Trophoblast cell (in vitro differentiated cells and primary cell): ENCODE results near the gene KNG1.
"Not testable (repeated sequence)": the region's sequence is repeated elsewhere in the genome, so short reads cannot be mapped to it uniquely, and the experiment has no call there.

Source experiments
- DNase-seq, 2 donors: peaks; one replicate each; pipeline ENCODE4 v3.0.0-alpha.2; 2016
- H2AFZ ChIP-seq: 2 replicates; pipeline ENCODE4 v1.6.1; 2013; ENCODE audit warnings: low read length, moderate library complexity, mild to moderate bottlenecking; ENCODE audit not compliant: insufficient read depth, poor library complexity
- H2AK5ac ChIP-seq: 2 replicates; pipeline ENCODE4 v1.6.1; 2013; ENCODE audit warnings: mild to moderate bottlenecking, low read length
- H2BK120ac ChIP-seq: 2 replicates; pipeline ENCODE4 v1.6.1; 2013; ENCODE audit warnings: low read length, mild to moderate bottlenecking, moderate library complexity; ENCODE audit not compliant: insufficient read depth, poor library complexity
- H2BK12ac ChIP-seq: 2 replicates; pipeline ENCODE4 v1.6.1; 2013; ENCODE audit warnings: mild to moderate bottlenecking, low read length, moderate library complexity
- H2BK5ac ChIP-seq: 2 replicates; pipeline ENCODE4 v1.6.1; 2013; ENCODE audit warnings: low read length, low read depth, moderate library complexity, mild to moderate bottlenecking; ENCODE audit not compliant: poor library complexity
- H3K14ac ChIP-seq: 2 replicates; pipeline ENCODE4 v1.6.1; 2013; ENCODE audit warnings: mild to moderate bottlenecking, low read length
- H3K18ac ChIP-seq: 2 replicates; pipeline ENCODE4 v1.6.1; 2013; ENCODE audit warnings: mild to moderate bottlenecking, low read length
- H3K23ac ChIP-seq: 2 replicates; pipeline ENCODE4 v1.6.1; 2013; ENCODE audit warnings: low read length
- H3K27ac ChIP-seq: 2 replicates; pipeline ENCODE4 v1.5.1; 2013; ENCODE audit warnings: low read depth, mild to moderate bottlenecking, inconsistent platforms, low read length, moderate library complexity
- H3K27me3 ChIP-seq: 2 replicates; pipeline ENCODE4 v1.6.1; 2013; ENCODE audit warnings: inconsistent platforms, mild to moderate bottlenecking, low read length, moderate library complexity; ENCODE audit not compliant: insufficient read depth
- H3K36me3 ChIP-seq, 2 experiments: 1 replicate in 1 of 2; 2 replicates in 1 of 2; pipeline ENCODE4 v1.6.1; 2013; ENCODE audit warnings: low read length in 2 of 2, mild to moderate bottlenecking in 2 of 2, moderate library complexity in 1 of 2; ENCODE audit not compliant: insufficient read depth in 2 of 2, control insufficient read depth in 1 of 2
- H3K4ac ChIP-seq: 2 replicates; pipeline ENCODE4 v1.6.1; 2013; ENCODE audit warnings: low read depth, mild to moderate bottlenecking, low read length, moderate library complexity
- H3K4me1 ChIP-seq, 2 experiments: 1 replicate in 1 of 2; 2 replicates in 1 of 2; pipeline ENCODE4 v1.6.1; 2013; ENCODE audit warnings: low read length in 2 of 2, mild to moderate bottlenecking in 2 of 2, moderate library complexity in 1 of 2; ENCODE audit not compliant: insufficient read depth in 2 of 2, control insufficient read depth in 1 of 2
- H3K4me2 ChIP-seq: 2 replicates; pipeline ENCODE4 v1.6.1; 2013; ENCODE audit warnings: inconsistent platforms, mild to moderate bottlenecking, low read length, moderate library complexity
- H3K4me3 ChIP-seq: 2 replicates; pipeline ENCODE4 v1.5.1; 2013; ENCODE audit warnings: mild to moderate bottlenecking, low read depth, low read length, inconsistent platforms
- H3K79me1 ChIP-seq: one replicate; pipeline ENCODE4 v1.6.1; 2013; ENCODE audit warnings: low read length
- H3K79me2 ChIP-seq: 2 replicates; pipeline ENCODE4 v1.6.1; 2013; ENCODE audit warnings: low read length, mild to moderate bottlenecking; ENCODE audit not compliant: control insufficient read depth, insufficient read depth, poor library complexity
- H3K9ac ChIP-seq: 2 replicates; pipeline ENCODE4 v1.6.1; 2013; ENCODE audit warnings: mild to moderate bottlenecking, low read length
- H3K9me3 ChIP-seq: 2 replicates; pipeline ENCODE4 v1.6.1; 2013; ENCODE audit warnings: low read depth, mild to moderate bottlenecking, control low read depth, inconsistent platforms, low read length; ENCODE audit not compliant: insufficient read depth
- H4K12ac ChIP-seq: 2 replicates; pipeline ENCODE4 v1.6.1; 2013; ENCODE audit warnings: low read depth, mild to moderate bottlenecking, low read length, moderate library complexity
- H4K8ac ChIP-seq: 2 replicates; pipeline ENCODE4 v1.6.1; 2013; ENCODE audit warnings: low read depth, mild to moderate bottlenecking, low read length, moderate library complexity
- H4K91ac ChIP-seq: one replicate; pipeline ENCODE4 v1.6.1; 2013; ENCODE audit warnings: low read depth, mild to moderate bottlenecking, low read length, moderate library complexity
- WGBS: extraction: QIAGEN DNeasy Blood & Tissue Kit; methylation state at CpG from one replicate; pipeline ENCODE4 v1.1.7; 2013; ENCODE audit warnings: missing lambda C conversion rate; ENCODE audit not compliant: insufficient read length, insufficient coverage; ENCODE audit errors: extremely low coverage; 5-methylcytosine and 5-hydroxymethylcytosine counted together

Gene KNG1

GRCh38 chr3:186697510-186697909 lies 19.6 kb upstream of the KNG1 start:
- no peaks in the 10 kb centered on the region for H3K4me1 ChIP-seq
- H2BK120ac ChIP-seq = no peak overlapping the region
- H3K9me3 ChIP-seq = no peaks in the 10 kb centered on the region
- no peak for DNase-seq
- H4K8ac ChIP-seq = no peak overlapping the region
- H3K4ac ChIP-seq = no peak overlapping the region
- H3K23ac ChIP-seq = no peak overlapping the region
- H3K79me1 ChIP-seq = no peaks in the 10 kb centered on the region
- H3K9ac ChIP-seq = no peak overlapping the region
- no peaks in the 10 kb centered on the region for H3K79me2 ChIP-seq
- WGBS = no CpG with 5 or more reads among the region's 4 CpGs
- no peak overlapping the region for H3K14ac ChIP-seq
- H4K12ac ChIP-seq = no peak overlapping the region
- H3K4me2 ChIP-seq = no peak overlapping the region
- no peak overlapping the region for H2BK12ac ChIP-seq
- no peaks in the 10 kb centered on the region for H3K36me3 ChIP-seq
- no peak overlapping the region for H2BK5ac ChIP-seq
- H3K18ac ChIP-seq = no peak overlapping the region
- H4K91ac ChIP-seq = no peak overlapping the region
- no peak overlapping the region for H3K4me3 ChIP-seq
- no peaks in the 10 kb centered on the region for H3K27me3 ChIP-seq
- no peak overlapping the region for H3K27ac ChIP-seq
- no peak overlapping the region for H2AFZ ChIP-seq
- H2AK5ac ChIP-seq = no peak overlapping the region

- Histone ChIP-seq H4K8ac (no peak overlapping the region), H3K4me1 (no peaks in the 10 kb centered on the region), H4K91ac (no peak overlapping the region), H2BK5ac (no peak overlapping the region), H3K23ac (no peak overlapping the region), H3K79me2 (no peaks in the 10 kb centered on the region), H3K27ac (no peak overlapping the region), H3K18ac (no peak overlapping the region), H3K14ac (no peak overlapping the region), H3K36me3 (no peaks in the 10 kb centered on the region), H2AK5ac (no peak overlapping the region), H4K12ac (no peak overlapping the region), H2AFZ (no peak overlapping the region), H2BK120ac (no peak overlapping the region), H3K4me2 (no peak overlapping the region), H3K79me1 (no peaks in the 10 kb centered on the region), H3K27me3 (no peaks in the 10 kb centered on the region), H3K4me3 (no peak overlapping the region), H2BK12ac (no peak overlapping the region), H3K4ac (no peak overlapping the region), H3K9me3 (no peaks in the 10 kb centered on the region), H3K9ac (no peak overlapping the region)
- DNase-seq = no peak
- no CpG with 5 or more reads among the region's 3 CpGs for WGBS
Observed at GRCh38 chr3:186700267-186700666, 16.9 kb upstream of the KNG1 start.

- H4K91ac ChIP-seq, H3K23ac ChIP-seq, H4K8ac ChIP-seq, H3K18ac ChIP-seq, H2BK12ac ChIP-seq, H3K9me3 ChIP-seq, H2BK5ac ChIP-seq, H3K27ac ChIP-seq, H3K4me2 ChIP-seq, H3K9ac ChIP-seq, H3K36me3 ChIP-seq, H3K4ac ChIP-seq, H2AK5ac ChIP-seq, H3K27me3 ChIP-seq, H4K12ac ChIP-seq, H3K4me3 ChIP-seq, H2AFZ ChIP-seq, H3K4me1 ChIP-seq, H3K79me2 ChIP-seq, DNase-seq, H3K79me1 ChIP-seq, H3K14ac ChIP-seq, H2BK120ac ChIP-seq: not testable (repeated sequence)
Observed at GRCh38 chr3:186702451-186702850, 14.7 kb upstream of the KNG1 start.

GRCh38 chr3:186705882-186706780 lies 11.0 kb upstream of the KNG1 start:
- no peak overlapping the region for H3K4me3 ChIP-seq
- H3K4ac ChIP-seq = no peak overlapping the region
- H4K91ac ChIP-seq = no peak overlapping the region
- no peaks in the 10 kb centered on the region for H3K36me3 ChIP-seq
- no peak overlapping the region for H3K9ac ChIP-seq
- H2AK5ac ChIP-seq = no peak overlapping the region
- no CpG with 5 or more reads among the region's 6 CpGs for WGBS
- no peak overlapping the region for H2BK12ac ChIP-seq
- H2BK5ac ChIP-seq = no peak overlapping the region
- no peak overlapping the region for H4K12ac ChIP-seq
- no peak overlapping the region for H3K23ac ChIP-seq
- no peak overlapping the region for H2BK120ac ChIP-seq
- H4K8ac ChIP-seq = no peak overlapping the region
- no peak overlapping the region for H3K27ac ChIP-seq
- no peak overlapping the region for H3K18ac ChIP-seq
- no peak overlapping the region for H3K4me2 ChIP-seq
- no peaks in the 10 kb centered on the region for H3K9me3 ChIP-seq
- no peaks in the 10 kb centered on the region for H3K4me1 ChIP-seq
- no peak overlapping the region for H2AFZ ChIP-seq
- no peaks in the 10 kb centered on the region for H3K79me1 ChIP-seq
- H3K27me3 ChIP-seq = no peaks in the 10 kb centered on the region
- DNase-seq = no peak
- no peaks in the 10 kb centered on the region for H3K79me2 ChIP-seq
- no peak overlapping the region for H3K14ac ChIP-seq
